Lower leg skin (tissue), 3 donors: ENCODE measurements around the gene ASIC1.

Experiments used
- CTCF ChIP-seq, 3 donors: fragments of 450-650 bp; IDR thresholded peaks; one replicate each; pipeline ENCODE4 v1.5.1; 2016; ENCODE audit warnings: antibody characterized with exemption in 3 of 3, mild to moderate bottlenecking in 3 of 3, moderate library complexity in 2 of 3
- POLR2A ChIP-seq, 2 donors: fragments of 450-650 bp; IDR thresholded peaks; one replicate each; pipeline ENCODE4 v1.6.1; 2016 to 2017; ENCODE audit warnings: antibody characterized with exemption in 2 of 2, mild to moderate bottlenecking in 1 of 2, moderate library complexity in 1 of 2

DNA sequence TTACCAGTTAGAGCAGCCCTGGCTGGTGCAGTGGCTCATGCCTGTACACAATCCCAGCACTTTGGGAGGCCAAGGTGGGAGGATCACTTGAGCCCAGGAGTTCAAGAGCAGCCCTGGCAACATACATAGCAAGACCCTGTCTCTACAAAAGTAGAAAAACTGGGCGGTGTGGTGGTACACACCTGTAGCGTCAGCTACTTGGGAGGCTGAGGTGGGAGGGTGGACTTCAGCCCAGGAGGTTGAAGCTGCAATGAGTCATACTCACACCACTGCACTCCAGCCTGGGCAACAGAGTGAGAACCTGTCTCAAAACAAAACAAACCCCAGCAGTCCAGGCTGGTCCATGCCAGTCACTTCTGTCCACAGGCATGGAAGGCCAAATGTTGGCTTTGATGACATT, 62.0 kb downstream of the ASIC1 start:
- TF ChIP-seq CTCF (IDR thresholded peaks at IDR 0.05) (no peak), POLR2A (IDR thresholded peaks at IDR 0.05) (no peak)
